MM.1S (cell line): Measurements from ENCODE around the gene ALX3.

ENCODE experiments used
- CTCF ChIP-seq: fragments of 300-600 bp; sonication (generic); IDR thresholded peaks from 2 replicates; pipeline ENCODE4 v1.5.1; 2016; ENCODE audit warnings: antibody characterized with exemption, low read length, mixed read lengths
- EZH2phosphoT487 ChIP-seq: fragments of 300-600 bp; sonication (generic); IDR thresholded peaks from 2 replicates; pipeline ENCODE4 v1.6.1; 2018; ENCODE audit warnings: antibody characterized with exemption, low read length

GRCh38 chr1:110118636-110119396 is 48.3 kb upstream of the ALX3 start:
- TF ChIP-seq CTCF (no peak), EZH2phosphoT487 (no peak)
